ENCODE results near the gene ENPP1. TPM values are rescaled to one million over a fixed set of nuclear protein-coding genes. Genes with fewer than 3 reads are reported as not detected.

The ENPP1 gene
- total and polyA plus RNA-seq, 9 of the 15 experiments (the other 6 are each of a cell fraction or from before 2014, with no cell fraction given): 0.03 to 0.56 (median 0.14) TPM

DNA sequence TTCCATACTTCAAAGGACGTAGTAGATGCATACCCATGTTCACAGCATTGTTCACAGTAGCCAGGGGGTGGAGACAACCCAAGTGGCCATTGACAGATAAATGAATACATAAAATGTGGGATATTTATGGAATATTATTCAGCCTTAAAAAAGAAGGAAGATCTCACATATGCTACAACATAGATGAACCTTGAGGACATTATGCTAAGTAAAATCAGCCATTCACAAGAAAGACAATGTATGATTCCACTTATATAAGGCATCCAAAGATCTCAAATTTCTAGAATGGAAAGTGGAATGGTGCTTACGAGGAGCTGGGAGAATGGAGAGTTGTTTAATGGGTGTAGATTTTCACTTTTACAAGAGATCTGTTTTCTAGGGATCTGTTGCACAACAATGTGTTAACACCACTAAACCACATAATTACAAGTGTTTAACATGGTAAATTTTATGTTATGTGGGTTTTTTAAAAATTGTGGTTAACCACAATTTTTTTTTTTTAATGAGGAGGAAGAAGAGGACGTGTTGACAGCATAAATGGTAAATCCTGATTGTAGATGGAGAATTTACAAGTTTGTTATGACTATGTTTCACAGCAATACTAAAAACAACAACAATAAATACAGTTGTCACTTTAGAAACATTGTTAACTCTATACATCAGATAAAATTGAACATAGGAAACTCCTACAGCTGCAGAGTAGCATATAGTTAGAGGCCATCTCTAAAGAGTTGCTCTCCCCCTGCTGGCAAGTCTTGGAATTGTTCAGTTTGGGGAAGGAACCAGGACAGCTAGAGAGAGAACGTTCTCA is 101.8 kb downstream of the ENPP1 start:
- Histone ChIP-seq H3K4me3 (no peak overlapping the region), H3K27me3 (ENCODE audit: control insufficient read depth in 2 of 2, insufficient read depth in 2 of 2, low read length in 2 of 2) (no peaks in the 10 kb centered on the region; a peak in 1 of 5 replicates), H3K9me3 (replicated peaks; ENCODE audit: control insufficient read depth, insufficient read depth, low read depth, low read length) (no peaks in the 10 kb centered on the region), H3K4me2 (ENCODE audit: insufficient read depth, low read length) (no peak overlapping the region), H4K20me1 (replicated peaks; ENCODE audit: control insufficient read depth, insufficient read depth, low read length) (no peaks in the 10 kb centered on the region), H3K36me3 (ENCODE audit: control insufficient read depth, insufficient read depth, low read length) (no peaks in the 10 kb centered on the region), H3K4me1 (replicated peaks in 1 of 2; ENCODE audit: control insufficient read depth in 2 of 2, insufficient read depth in 2 of 2, low read length in 2 of 2) (no peaks in the 10 kb centered on the region), H2AFZ (ENCODE audit: low read depth, low read length) (no peak overlapping the region), H3K9ac (ENCODE audit: insufficient read depth in 1 of 2, low read depth in 2 of 2, low read length in 2 of 2) (no peak overlapping the region), H3K9me1 (ENCODE audit: control insufficient read depth, insufficient read depth, low read length) (no peaks in the 10 kb centered on the region), H3K27ac (ENCODE audit: extremely low read depth, low read depth, low read length) (no peak overlapping the region), H3K79me2 (ENCODE audit: control insufficient read depth, insufficient read depth, low read length) (no peaks in the 10 kb centered on the region)
- peak; percentile 89 for FAIRE-seq
- peak; percentile 52 to 77 (median 64) for DNase-seq (ENCODE audit: extremely low read depth in 1 of 4, low spot score in 3 of 4)
- CTCF ChIA-PET (ENCODE audit: low intra/inter-chr PET ratio): interaction anchor here (1.2 to 1.7 kb wide), 4 partner anchors 125 to 215 kb away, joined by 3 to 7 read pairs (median 6); no protein-coding TSS in a partner anchor
- 9% methylated on average over 3 of the region's 4 CpGs for WGBS (ENCODE audit: insufficient coverage, low coverage, missing lambda C conversion rate)
- no TSS peak for BruUV-seq (replicated peaks)
- intact Hi-C loops (cut with micrococcal nuclease): loop anchor here (1.0 to 5.0 kb wide), 4 partner anchors 129 to 1022 kb away; no protein-coding TSS in a partner anchor
- POLR2A ChIA-PET: interaction anchor here (0.5 kb wide), 1 partner anchor 181 kb away, joined by 3 read pairs; no protein-coding TSS in a partner anchor
- in situ Hi-C loops (cut with MboI): loop anchor here (10.0 to 25.0 kb wide), 2 partner anchors 215 to 1653 kb away; no protein-coding TSS in a partner anchor
- ATAC-seq: peak; percentile 99
- TF ChIP-seq, protein P1, sequence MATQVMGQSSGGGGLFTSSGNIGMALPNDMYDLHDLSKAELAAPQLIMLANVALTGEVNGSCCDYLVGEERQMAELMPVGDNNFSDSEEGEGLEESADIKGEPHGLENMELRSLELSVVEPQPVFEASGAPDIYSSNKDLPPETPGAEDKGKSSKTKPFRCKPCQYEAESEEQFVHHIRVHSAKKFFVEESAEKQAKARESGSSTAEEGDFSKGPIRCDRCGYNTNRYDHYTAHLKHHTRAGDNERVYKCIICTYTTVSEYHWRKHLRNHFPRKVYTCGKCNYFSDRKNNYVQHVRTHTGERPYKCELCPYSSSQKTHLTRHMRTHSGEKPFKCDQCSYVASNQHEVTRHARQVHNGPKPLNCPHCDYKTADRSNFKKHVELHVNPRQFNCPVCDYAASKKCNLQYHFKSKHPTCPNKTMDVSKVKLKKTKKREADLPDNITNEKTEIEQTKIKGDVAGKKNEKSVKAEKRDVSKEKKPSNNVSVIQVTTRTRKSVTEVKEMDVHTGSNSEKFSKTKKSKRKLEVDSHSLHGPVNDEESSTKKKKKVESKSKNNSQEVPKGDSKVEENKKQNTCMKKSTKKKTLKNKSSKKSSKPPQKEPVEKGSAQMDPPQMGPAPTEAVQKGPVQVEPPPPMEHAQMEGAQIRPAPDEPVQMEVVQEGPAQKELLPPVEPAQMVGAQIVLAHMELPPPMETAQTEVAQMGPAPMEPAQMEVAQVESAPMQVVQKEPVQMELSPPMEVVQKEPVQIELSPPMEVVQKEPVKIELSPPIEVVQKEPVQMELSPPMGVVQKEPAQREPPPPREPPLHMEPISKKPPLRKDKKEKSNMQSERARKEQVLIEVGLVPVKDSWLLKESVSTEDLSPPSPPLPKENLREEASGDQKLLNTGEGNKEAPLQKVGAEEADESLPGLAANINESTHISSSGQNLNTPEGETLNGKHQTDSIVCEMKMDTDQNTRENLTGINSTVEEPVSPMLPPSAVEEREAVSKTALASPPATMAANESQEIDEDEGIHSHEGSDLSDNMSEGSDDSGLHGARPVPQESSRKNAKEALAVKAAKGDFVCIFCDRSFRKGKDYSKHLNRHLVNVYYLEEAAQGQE (IDR thresholded peaks at IDR 0.05; ENCODE audit: borderline replicate concordance): peak; percentile 72; the same call in 1 of the 2 replicates
- TF ChIP-seq, protein P1 (CRISPR knock-in tag; IDR thresholded peaks at IDR 0.05; ENCODE audit: low read depth): no peak
- TF ChIP-seq, protein P2, sequence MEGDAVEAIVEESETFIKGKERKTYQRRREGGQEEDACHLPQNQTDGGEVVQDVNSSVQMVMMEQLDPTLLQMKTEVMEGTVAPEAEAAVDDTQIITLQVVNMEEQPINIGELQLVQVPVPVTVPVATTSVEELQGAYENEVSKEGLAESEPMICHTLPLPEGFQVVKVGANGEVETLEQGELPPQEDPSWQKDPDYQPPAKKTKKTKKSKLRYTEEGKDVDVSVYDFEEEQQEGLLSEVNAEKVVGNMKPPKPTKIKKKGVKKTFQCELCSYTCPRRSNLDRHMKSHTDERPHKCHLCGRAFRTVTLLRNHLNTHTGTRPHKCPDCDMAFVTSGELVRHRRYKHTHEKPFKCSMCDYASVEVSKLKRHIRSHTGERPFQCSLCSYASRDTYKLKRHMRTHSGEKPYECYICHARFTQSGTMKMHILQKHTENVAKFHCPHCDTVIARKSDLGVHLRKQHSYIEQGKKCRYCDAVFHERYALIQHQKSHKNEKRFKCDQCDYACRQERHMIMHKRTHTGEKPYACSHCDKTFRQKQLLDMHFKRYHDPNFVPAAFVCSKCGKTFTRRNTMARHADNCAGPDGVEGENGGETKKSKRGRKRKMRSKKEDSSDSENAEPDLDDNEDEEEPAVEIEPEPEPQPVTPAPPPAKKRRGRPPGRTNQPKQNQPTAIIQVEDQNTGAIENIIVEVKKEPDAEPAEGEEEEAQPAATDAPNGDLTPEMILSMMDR (IDR thresholded peaks at IDR 0.05 in 2 of 3, conservative IDR thresholded peaks at IDR 0.05 in 1 of 3; ENCODE audit: insufficient read depth in 2 of 3, low read depth in 1 of 3, low read length in 3 of 3): peak; percentile 71 to 84 (median 78)
- TF ChIP-seq, protein P3, sequence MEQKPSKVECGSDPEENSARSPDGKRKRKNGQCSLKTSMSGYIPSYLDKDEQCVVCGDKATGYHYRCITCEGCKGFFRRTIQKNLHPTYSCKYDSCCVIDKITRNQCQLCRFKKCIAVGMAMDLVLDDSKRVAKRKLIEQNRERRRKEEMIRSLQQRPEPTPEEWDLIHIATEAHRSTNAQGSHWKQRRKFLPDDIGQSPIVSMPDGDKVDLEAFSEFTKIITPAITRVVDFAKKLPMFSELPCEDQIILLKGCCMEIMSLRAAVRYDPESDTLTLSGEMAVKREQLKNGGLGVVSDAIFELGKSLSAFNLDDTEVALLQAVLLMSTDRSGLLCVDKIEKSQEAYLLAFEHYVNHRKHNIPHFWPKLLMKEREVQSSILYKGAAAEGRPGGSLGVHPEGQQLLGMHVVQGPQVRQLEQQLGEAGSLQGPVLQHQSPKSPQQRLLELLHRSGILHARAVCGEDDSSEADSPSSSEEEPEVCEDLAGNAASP (IDR thresholded peaks at IDR 0.05): no peak
- TF ChIP-seq CEBPG (CRISPR knock-in tag; IDR thresholded peaks at IDR 0.05) (no peak), CEBPG (tag; conservative IDR thresholded peaks at IDR 0.05 in 1 of 2, IDR thresholded peaks at IDR 0.05 in 1 of 2) (peak; percentile 23 to 64; a peak in 2 of 4 replicates), ELF2 (CRISPR knock-in tag; IDR thresholded peaks at IDR 0.05) (no peak), TBP (optimal IDR thresholded peaks at IDR 0.05; ENCODE audit: low read depth, low read length) (no peak), POU5F1 (IDR thresholded peaks at IDR 0.05; ENCODE audit: borderline replicate concordance, low read depth, low read length, partially characterized antibody) (no peak)

All from K562 (cell line).